HCT116 (cell line): ENCODE results near the gene NCDN. TPM values are rescaled to one million over a fixed set of nuclear protein-coding genes. Genes with fewer than 3 reads are reported as not detected.

ENCODE experiments used
- ATAC-seq: fragments of 200-7000 bp; cut with Tn5 transposase; 2 replicates; pipeline ENCODE4 v1.9.1; 2020; ENCODE audit warnings: mild to moderate bottlenecking, moderate library complexity
- BruUV-seq: library from RNA; stranded (reverse); fragments of 400-500 nt; replicated peaks from 2 replicates; lab custom pipeline; 2021; lab: Mats Ljungman, UMichigan
- CTCF ChIA-PET: fragments of 300-600 bp; sonication (Branson Sonifier 250); formaldehyde crosslinking; loops from one replicate; lab custom pipeline; 2021; ENCODE audit warnings: antibody characterized with exemption; lab: Charles Lee
- POLR2A ChIA-PET: fragments of 300-600, 350-600 bp; sonication (Branson Sonifier 250); formaldehyde crosslinking; loops from one replicate; lab custom pipeline; 2021; ENCODE audit warnings: antibody characterized with exemption; lab: Charles Lee
- RAD21 ChIA-PET, 2 experiments: fragments of 300-600 bp; sonication (Branson Sonifier 250); formaldehyde crosslinking; loops; one replicate each; lab custom pipeline; 2023; ENCODE audit warnings: low total read pairs in 2 of 2; ENCODE audit not compliant: uncharacterized antibody in 2 of 2, unreplicated experiment in 2 of 2, low non-redundant PET in 1 of 2; lab: Charles Lee
- DNase-seq: peaks from one replicate; pipeline ENCODE4 v3.0.0-alpha.2; 2010; ENCODE audit warnings: low read depth, low spot score
- H2AFZ ChIP-seq: fragments of 200-600 bp; shearing (Covaris generic), sonication (generic); 2 replicates; pipeline ENCODE4 v1.6.1; 2017; ENCODE audit warnings: low read depth, mixed run types, mixed read lengths, antibody characterized with exemption, low read length; ENCODE audit not compliant: poor library complexity, severe bottlenecking
- H3K27ac ChIP-seq: 2 replicates; pipeline ENCODE4 v1.5.1; 2012; ENCODE audit warnings: low read depth, low read length
- H3K27me3 ChIP-seq: fragments of 200-600 bp; sonication (generic); 2 replicates; pipeline ENCODE4 v1.6.1; 2016; ENCODE audit warnings: mixed run types, low read length, mixed read lengths; ENCODE audit not compliant: insufficient read depth
- H3K36me3 ChIP-seq, 2 experiments: fragments of 200-500 bp in 1 of 2; fragments of 200-600 bp in 1 of 2; sonication (Bioruptor generic) in 1 of 2; sonication (generic) in 1 of 2; 2 replicates each; pipeline versions ENCODE4 v1.5.1 to v1.6.1; 2014 to 2016; ENCODE audit warnings: low read length in 2 of 2, inconsistent platforms in 1 of 2, mixed read lengths in 1 of 2, mixed run types in 1 of 2; ENCODE audit not compliant: insufficient read depth in 2 of 2, control insufficient read depth in 1 of 2
- H3K4me1 ChIP-seq, 2 experiments: fragments of 200-600 bp in 1 of 2; sonication (generic) in 1 of 2; 2 replicates each; pipeline versions ENCODE4 v1.5.1 to v1.6.1; 2012 to 2017; ENCODE audit warnings: low read length in 2 of 2, inconsistent platforms in 1 of 2, mild to moderate bottlenecking in 1 of 2, mixed read lengths in 1 of 2, mixed run types in 1 of 2, moderate library complexity in 1 of 2; ENCODE audit not compliant: insufficient read depth in 2 of 2, control insufficient read depth in 1 of 2
- H3K4me2 ChIP-seq: fragments of 200-600 bp; sonication (generic); 2 replicates; pipeline ENCODE4 v1.6.1; 2017; ENCODE audit warnings: mixed run types, low read length, mixed read lengths
- H3K4me3 ChIP-seq, 2 experiments: fragments of 200-600 bp in 1 of 2; sonication (generic) in 1 of 2; replicated peaks in 1 of 2; 2 replicates each; pipeline ENCODE4 v1.5.1; 2011 to 2016; ENCODE audit warnings: low read length in 2 of 2, control low read depth in 1 of 2, low read depth in 1 of 2, mild to moderate bottlenecking in 1 of 2, mixed read lengths in 1 of 2, mixed run types in 1 of 2
- H3K79me2 ChIP-seq: fragments of 200-600 bp; sonication (generic); 2 replicates; pipeline ENCODE4 v1.6.1; 2017; ENCODE audit warnings: mild to moderate bottlenecking, mixed run types, low read length, moderate library complexity, mixed read lengths; ENCODE audit not compliant: insufficient read depth
- H3K9ac ChIP-seq: fragments of 200-600 bp; sonication (generic); 2 replicates; pipeline ENCODE4 v1.6.1; 2016; ENCODE audit warnings: low read length, mixed read lengths
- H3K9me2 ChIP-seq: fragments of 200-600 bp; sonication (generic), shearing (Covaris generic); 2 replicates; pipeline ENCODE4 v1.6.1; 2017; ENCODE audit warnings: mixed run types, mild to moderate bottlenecking, moderate library complexity; ENCODE audit not compliant: insufficient read depth
- H3K9me3 ChIP-seq, 2 experiments: fragments of 200-500 bp in 1 of 2; fragments of 200-600 bp in 1 of 2; sonication (Bioruptor generic) in 1 of 2; sonication (generic) in 1 of 2; 2 replicates each; pipeline ENCODE4 v1.6.1; 2014 to 2017; ENCODE audit warnings: low read length in 2 of 2, mixed read lengths in 2 of 2, inconsistent platforms in 1 of 2, low read depth in 1 of 2, mild to moderate bottlenecking in 1 of 2, mixed run types in 1 of 2, moderate library complexity in 1 of 2; ENCODE audit not compliant: control insufficient read depth in 1 of 2, insufficient read depth in 1 of 2
- H4K20me1 ChIP-seq: fragments of 200-600 bp; sonication (generic), shearing (Covaris generic); 2 replicates; pipeline ENCODE4 v1.6.1; 2017; ENCODE audit warnings: mixed run types, mild to moderate bottlenecking, moderate library complexity; ENCODE audit not compliant: insufficient read depth
- CEBPB ChIP-seq: IDR thresholded peaks from 2 replicates; pipeline ENCODE4 v1.6.1; 2012; ENCODE audit warnings: low read depth
- EGR1 ChIP-seq: IDR thresholded peaks from 2 replicates; pipeline ENCODE4 v1.6.1; 2012; ENCODE audit warnings: low read depth
- ELF1 ChIP-seq: IDR thresholded peaks from 2 replicates; pipeline ENCODE4 v1.6.1; 2012; ENCODE audit warnings: low read depth, borderline replicate concordance
- EZH2phosphoT487 ChIP-seq: fragments of 200-600 bp; IDR thresholded peaks from 2 replicates; pipeline ENCODE4 v1.6.1; 2018; ENCODE audit warnings: antibody characterized with exemption, borderline replicate concordance
- RAD21 ChIP-seq: IDR thresholded peaks from 2 replicates; pipeline ENCODE4 v1.6.1; 2012; ENCODE audit warnings: low read depth, mild to moderate bottlenecking
- SIN3A ChIP-seq: IDR thresholded peaks from 2 replicates; pipeline ENCODE4 v1.6.1; 2012; ENCODE audit warnings: low read depth
- SP1 ChIP-seq: IDR thresholded peaks from 2 replicates; pipeline ENCODE4 v1.6.1; 2012; ENCODE audit warnings: low read depth
- ZBTB33 ChIP-seq: IDR thresholded peaks from 2 replicates; pipeline ENCODE4 v1.6.1; 2011; ENCODE audit warnings: mild to moderate bottlenecking, low read length, moderate library complexity; ENCODE audit not compliant: insufficient replicate concordance; ENCODE audit errors: extremely low read depth
- ZFX ChIP-seq: fragments of 450-650 bp; IDR thresholded peaks from 2 replicates; pipeline ENCODE4 v1.6.1; 2017
- intact Hi-C: fragments of 100-400 bp; cut with micrococcal nuclease; formaldehyde crosslinking; loops from 2 replicates; pipeline ENCODE4 v1.10.0; 2022
- total RNA-seq: library from RNA; stranded (reverse); gene quantifications from one replicate; pipeline ENCODE4 v1.2.1, GENCODE V29; 2021; ENCODE audit not compliant: unreplicated experiment
- TF ChIP-seq, protein P1 (sequence below): IDR thresholded peaks from 2 replicates; pipeline ENCODE4 v1.6.1; 2012
- TF ChIP-seq, protein P2 (sequence below): IDR thresholded peaks from 2 replicates; pipeline ENCODE4 v1.6.1; 2012

NCDN gene
- total RNA-seq, 1 experiment from 2014 or later, result 24.5 TPM

DNA sequence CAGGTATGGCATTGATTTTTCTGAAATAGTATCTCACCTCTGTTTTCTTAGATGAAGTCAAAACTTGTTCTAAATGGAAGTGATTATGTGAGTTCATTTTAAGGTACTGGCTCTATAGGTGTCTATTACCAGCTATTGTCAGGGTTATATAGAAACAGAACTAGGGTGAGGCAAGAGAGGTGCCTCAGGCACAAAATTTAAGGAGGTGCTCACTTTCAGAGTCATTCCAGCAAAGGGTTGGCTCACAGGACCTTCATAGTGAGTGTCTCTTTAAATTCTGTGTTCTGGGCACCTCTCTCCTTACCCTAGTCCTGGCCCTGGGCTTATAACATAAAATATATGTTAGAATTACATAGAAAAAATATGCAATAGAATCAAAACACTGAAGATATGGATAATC, 49.7 kb upstream of the NCDN start:
- DNase-seq, result no peak
- Histone ChIP-seq H3K9me3 (no peaks in the 10 kb centered on the region), H3K27me3 (no peaks in the 10 kb centered on the region), H3K27ac (no peak overlapping the region), H3K79me2 (peaks cover 17% of the 10 kb centered on the region), H3K9me2 (no peaks in the 10 kb centered on the region), H4K20me1 (no peaks in the 10 kb centered on the region), H3K9ac (no peak overlapping the region), H3K36me3 (no peaks in the 10 kb centered on the region), H2AFZ (no peak overlapping the region), H3K4me3 (no peak overlapping the region), H3K4me1 (peaks cover 15 to 25% of the 10 kb centered on the region in 2 experiments; a peak in 2 of 4 replicates), H3K4me2 (no peak overlapping the region)
- ChIA-PET RAD21 (no interaction called here), CTCF (no interaction called here), POLR2A (no interaction called here)
- TF ChIP-seq SIN3A (no peak), ELF1 (no peak), ZFX (no peak), CEBPB (no peak), SP1 (no peak), RAD21 (no peak), EGR1 (no peak), ZBTB33 (no peak), EZH2phosphoT487 (no peak)
- TF ChIP-seq, protein P1, sequence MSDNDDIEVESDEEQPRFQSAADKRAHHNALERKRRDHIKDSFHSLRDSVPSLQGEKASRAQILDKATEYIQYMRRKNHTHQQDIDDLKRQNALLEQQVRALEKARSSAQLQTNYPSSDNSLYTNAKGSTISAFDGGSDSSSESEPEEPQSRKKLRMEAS, result no peak
- TF ChIP-seq, protein P2, sequence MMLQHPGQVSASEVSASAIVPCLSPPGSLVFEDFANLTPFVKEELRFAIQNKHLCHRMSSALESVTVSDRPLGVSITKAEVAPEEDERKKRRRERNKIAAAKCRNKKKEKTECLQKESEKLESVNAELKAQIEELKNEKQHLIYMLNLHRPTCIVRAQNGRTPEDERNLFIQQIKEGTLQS, result no peak
- no peak for ATAC-seq
- no TSS peak for BruUV-seq
- intact Hi-C loops, result no loop called here
